ENCODE data around the gene ZNF407. TPM values are rescaled to one million over a fixed set of nuclear protein-coding genes. Genes with fewer than 3 reads are reported as not detected.

ZNF407 gene
- total RNA-seq, 1 donor from 2014 or later: 9.0 TPM

GRCh38 chr18:74698881-74699280 lies 101.2 kb downstream of the ZNF407 start:
- H2AFZ ChIP-seq (replicated peaks): no peak overlapping the region
- TF ChIP-seq CTCF (IDR thresholded peaks at IDR 0.05) (no peak), EZH2phosphoT487 (IDR thresholded peaks at IDR 0.05) (no peak), EZH2 (IDR thresholded peaks at IDR 0.05) (no peak)
- no peaks in the 10 kb centered on the region for H3F3A ChIP-seq (ENCODE audit: low read depth)
- H3K4me1 ChIP-seq: no peaks in the 10 kb centered on the region
- Mint-ChIP-seq H3K27me3 (ENCODE audit: insufficient read depth, low read depth) (no peaks in the 10 kb centered on the region), H3K27ac (no peak overlapping the region), H3K4me1 (no peaks in the 10 kb centered on the region), H3K4me3 (no peak overlapping the region), H3K9me3 (no peaks in the 10 kb centered on the region), H3K36me3 (no peaks in the 10 kb centered on the region)
- DNase-seq (ENCODE audit: low spot score): no peak
- H3K36me3 ChIP-seq: no peaks in the 10 kb centered on the region
- no peak overlapping the region for H3K9ac ChIP-seq
- H3K27me3 ChIP-seq: no peaks in the 10 kb centered on the region
- H3K4me2 ChIP-seq: no peak overlapping the region
- H3K4me3 ChIP-seq: no peak overlapping the region
- H3K27ac ChIP-seq: no peak overlapping the region
- H3K79me2 ChIP-seq (ENCODE audit: low read depth): no peaks in the 10 kb centered on the region
- no peaks in the 10 kb centered on the region for H4K20me1 ChIP-seq (ENCODE audit: low read depth)
- no peaks in the 10 kb centered on the region for H3K9me3 ChIP-seq (ENCODE audit: low read depth)

DNA sequence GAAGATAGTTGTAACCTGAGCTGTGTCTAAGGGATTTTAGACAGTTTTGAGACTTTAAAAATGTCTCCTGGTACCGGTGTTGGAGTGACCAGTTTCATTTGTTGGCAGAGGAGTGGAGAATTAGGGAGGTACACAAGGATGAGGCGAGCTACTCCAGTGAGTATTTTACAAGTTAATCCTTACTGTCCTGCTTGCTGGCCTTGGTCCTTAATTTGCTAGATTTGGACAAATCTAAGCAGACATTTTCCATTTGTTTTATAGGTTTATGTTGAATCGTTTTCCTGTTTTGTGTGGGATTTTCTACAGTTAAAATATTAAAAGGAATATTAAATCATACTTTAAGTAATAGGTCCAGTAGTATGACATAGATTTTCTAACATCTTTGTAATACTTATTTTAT lies 101.8 kb downstream of the ZNF407 start:
- Mint-ChIP-seq H3K9me3 (no peaks in the 10 kb centered on the region), H3K27ac (no peak overlapping the region), H3K4me3 (no peak overlapping the region), H3K36me3 (no peaks in the 10 kb centered on the region), H3K4me1 (no peaks in the 10 kb centered on the region), H3K27me3 (ENCODE audit: insufficient read depth, low read depth) (no peaks in the 10 kb centered on the region)
- H3K9me3 ChIP-seq (ENCODE audit: low read depth): no peaks in the 10 kb centered on the region
- no peak overlapping the region for H3K27ac ChIP-seq
- no peaks in the 10 kb centered on the region for H3F3A ChIP-seq (ENCODE audit: low read depth)
- no peak for DNase-seq (ENCODE audit: low spot score)
- H3K4me1 ChIP-seq: no peaks in the 10 kb centered on the region
- H4K20me1 ChIP-seq (ENCODE audit: low read depth): no peaks in the 10 kb centered on the region
- no peaks in the 10 kb centered on the region for H3K27me3 ChIP-seq
- TF ChIP-seq EZH2 (IDR thresholded peaks at IDR 0.05) (no peak), CTCF (IDR thresholded peaks at IDR 0.05) (no peak), EZH2phosphoT487 (IDR thresholded peaks at IDR 0.05) (no peak)
- H3K36me3 ChIP-seq: no peaks in the 10 kb centered on the region
- no peak overlapping the region for H3K4me2 ChIP-seq
- no peak overlapping the region for H3K9ac ChIP-seq
- H2AFZ ChIP-seq (replicated peaks): no peak overlapping the region
- no peaks in the 10 kb centered on the region for H3K79me2 ChIP-seq (ENCODE audit: low read depth)
- H3K4me3 ChIP-seq: no peak overlapping the region

DNA sequence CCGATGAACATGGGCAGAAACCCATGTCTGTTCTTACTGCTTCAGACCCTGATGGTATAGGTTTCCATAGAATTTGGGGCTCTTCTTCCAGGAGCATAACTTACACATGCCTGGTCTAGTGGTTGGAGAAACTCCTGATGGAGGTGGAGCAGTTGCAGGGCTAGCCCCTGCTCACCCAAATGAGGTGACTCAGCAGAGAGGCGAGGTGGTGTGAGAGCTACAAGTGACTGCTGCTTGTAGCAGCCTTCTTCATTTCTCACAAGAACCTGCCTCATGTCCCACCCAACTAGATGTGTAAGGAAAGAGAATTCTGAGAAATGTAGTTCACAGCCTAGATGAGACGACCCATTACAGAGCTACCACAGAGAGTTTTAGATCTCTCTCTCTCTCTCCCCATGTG lies 105.3 kb downstream of the ZNF407 start:
- Mint-ChIP-seq H3K9me3 (no peaks in the 10 kb centered on the region), H3K36me3 (no peaks in the 10 kb centered on the region), H3K4me3 (no peak overlapping the region), H3K27me3 (ENCODE audit: insufficient read depth, low read depth) (no peaks in the 10 kb centered on the region), H3K4me1 (no peaks in the 10 kb centered on the region), H3K27ac (no peak overlapping the region)
- Histone ChIP-seq H3K27me3 (no peaks in the 10 kb centered on the region), H3K4me1 (no peaks in the 10 kb centered on the region), H3K9me3 (ENCODE audit: low read depth) (no peaks in the 10 kb centered on the region), H3K4me2 (no peak overlapping the region), H4K20me1 (ENCODE audit: low read depth) (no peaks in the 10 kb centered on the region), H3K4me3 (no peak overlapping the region), H3K79me2 (ENCODE audit: low read depth) (no peaks in the 10 kb centered on the region), H3K27ac (no peak overlapping the region), H2AFZ (replicated peaks) (no peak overlapping the region), H3F3A (ENCODE audit: low read depth) (no peaks in the 10 kb centered on the region), H3K9ac (no peak overlapping the region), H3K36me3 (no peaks in the 10 kb centered on the region)
- no peak for DNase-seq (ENCODE audit: low spot score)
- TF ChIP-seq EZH2 (IDR thresholded peaks at IDR 0.05) (no peak), EZH2phosphoT487 (IDR thresholded peaks at IDR 0.05) (no peak), CTCF (IDR thresholded peaks at IDR 0.05) (no peak)

DNA sequence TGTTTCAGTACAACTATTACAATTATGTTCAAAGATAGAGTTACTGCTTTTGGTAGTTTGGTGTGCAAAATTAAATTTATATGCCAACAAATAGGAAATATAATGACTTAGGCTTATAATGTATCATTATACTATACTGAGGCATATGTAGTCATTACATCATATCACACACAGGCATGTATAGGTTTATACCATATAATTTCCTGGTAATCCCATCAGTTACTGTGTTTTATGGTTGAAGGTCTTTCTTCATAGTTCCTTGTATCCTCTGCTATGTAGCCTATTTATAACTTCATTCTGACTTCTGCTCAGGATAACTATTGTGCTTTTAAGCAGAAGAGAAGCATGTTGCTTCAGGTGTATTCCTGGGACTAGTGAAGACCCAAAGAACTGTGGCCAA lies 110.5 kb downstream of the ZNF407 start:
- no peaks in the 10 kb centered on the region for H3K36me3 ChIP-seq
- no peaks in the 10 kb centered on the region for H3K9me3 Mint-ChIP-seq
- H3K36me3 Mint-ChIP-seq: no peaks in the 10 kb centered on the region
- H3K4me1 Mint-ChIP-seq: no peaks in the 10 kb centered on the region
- no peak overlapping the region for H3K4me3 Mint-ChIP-seq
- H3K4me3 ChIP-seq: no peak overlapping the region
- no peaks in the 10 kb centered on the region for H3K27me3 Mint-ChIP-seq (ENCODE audit: insufficient read depth, low read depth)
- no peak overlapping the region for H3K27ac ChIP-seq
- H3K9me3 ChIP-seq (ENCODE audit: low read depth): no peaks in the 10 kb centered on the region
- no peaks in the 10 kb centered on the region for H4K20me1 ChIP-seq (ENCODE audit: low read depth)
- H3K79me2 ChIP-seq (ENCODE audit: low read depth): no peaks in the 10 kb centered on the region
- no peak for DNase-seq (ENCODE audit: low spot score)
- H3F3A ChIP-seq (ENCODE audit: low read depth): no peaks in the 10 kb centered on the region
- no peak for TF ChIP-seq CTCF (IDR thresholded peaks at IDR 0.05)
- no peak for TF ChIP-seq EZH2 (IDR thresholded peaks at IDR 0.05)
- TF ChIP-seq EZH2phosphoT487 (IDR thresholded peaks at IDR 0.05): no peak
- no peak overlapping the region for H3K9ac ChIP-seq
- no peak overlapping the region for H3K4me2 ChIP-seq
- H3K27ac Mint-ChIP-seq: no peak overlapping the region
- no peak overlapping the region for H2AFZ ChIP-seq (replicated peaks)
- H3K4me1 ChIP-seq: no peaks in the 10 kb centered on the region
- H3K27me3 ChIP-seq: no peaks in the 10 kb centered on the region

Measured in neural progenitor cell (in vitro differentiated cells).